ENCODE data around the gene WBP4.
A peak's percentile ranks its signal among the peaks of the same experiment; 100 is the strongest.

GRCh38 chr13:41065078-41065477, 3.8 kb downstream of the WBP4 start:
- TF ChIP-seq, protein P1, sequence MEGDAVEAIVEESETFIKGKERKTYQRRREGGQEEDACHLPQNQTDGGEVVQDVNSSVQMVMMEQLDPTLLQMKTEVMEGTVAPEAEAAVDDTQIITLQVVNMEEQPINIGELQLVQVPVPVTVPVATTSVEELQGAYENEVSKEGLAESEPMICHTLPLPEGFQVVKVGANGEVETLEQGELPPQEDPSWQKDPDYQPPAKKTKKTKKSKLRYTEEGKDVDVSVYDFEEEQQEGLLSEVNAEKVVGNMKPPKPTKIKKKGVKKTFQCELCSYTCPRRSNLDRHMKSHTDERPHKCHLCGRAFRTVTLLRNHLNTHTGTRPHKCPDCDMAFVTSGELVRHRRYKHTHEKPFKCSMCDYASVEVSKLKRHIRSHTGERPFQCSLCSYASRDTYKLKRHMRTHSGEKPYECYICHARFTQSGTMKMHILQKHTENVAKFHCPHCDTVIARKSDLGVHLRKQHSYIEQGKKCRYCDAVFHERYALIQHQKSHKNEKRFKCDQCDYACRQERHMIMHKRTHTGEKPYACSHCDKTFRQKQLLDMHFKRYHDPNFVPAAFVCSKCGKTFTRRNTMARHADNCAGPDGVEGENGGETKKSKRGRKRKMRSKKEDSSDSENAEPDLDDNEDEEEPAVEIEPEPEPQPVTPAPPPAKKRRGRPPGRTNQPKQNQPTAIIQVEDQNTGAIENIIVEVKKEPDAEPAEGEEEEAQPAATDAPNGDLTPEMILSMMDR (IDR thresholded peaks at IDR 0.05) = no peak
- no peak for TF ChIP-seq POLR2A (IDR thresholded peaks at IDR 0.05; ENCODE audit: low read depth)
- peak in 1 of 2 donors; percentile 40 for TF ChIP-seq POLR2AphosphoS5 (IDR thresholded peaks at IDR 0.05)

Data from esophagus muscularis mucosa (tissue), 3 donors.